Right ventricle myocardium inferior (tissue), 1 donor: ENCODE results near the gene KDM2A. TPM values are rescaled to one million over a fixed set of nuclear protein-coding genes. Genes with fewer than 3 reads are reported as not detected.
A peak's percentile ranks its signal among the peaks of the same experiment; 100 is the strongest.

ENCODE experiments used
- ATAC-seq: fragments of 200-7000 bp; cut with Tn5 transposase; one replicate; pipeline ENCODE4 v1.9.1; 2020; ENCODE audit warnings: mild to moderate bottlenecking, moderate library complexity
- DNase-seq: peaks from one replicate; pipeline ENCODE4 v3.0.0; 2021; ENCODE audit errors: missing footprints
- intact Hi-C: fragments of 100-400 bp; cut with DNase I; formaldehyde crosslinking; loops from one replicate; pipeline ENCODE4 v1.11.0; 2022
- total RNA-seq: library from RNA; stranded (reverse); fragmentation: NEBNext Ultra II Directional; extraction: Animal tissue kit (Norgen Biotek cat#: 25700); gene quantifications from one replicate; pipeline ENCODE4 v1.2.1, GENCODE V29; 2021
- donor health status: DM: no; HTN: yes; CAD: no; lungs with severe emphysema.

The KDM2A gene
- total RNA-seq, 1 donor from 2014 or later: 41.3 TPM

GRCh38 chr11:67275606-67276409 lies 156.7 kb downstream of the KDM2A start:
- intact Hi-C loops: no loop called here
- ATAC-seq: no peak
- no peak for DNase-seq

DNA sequence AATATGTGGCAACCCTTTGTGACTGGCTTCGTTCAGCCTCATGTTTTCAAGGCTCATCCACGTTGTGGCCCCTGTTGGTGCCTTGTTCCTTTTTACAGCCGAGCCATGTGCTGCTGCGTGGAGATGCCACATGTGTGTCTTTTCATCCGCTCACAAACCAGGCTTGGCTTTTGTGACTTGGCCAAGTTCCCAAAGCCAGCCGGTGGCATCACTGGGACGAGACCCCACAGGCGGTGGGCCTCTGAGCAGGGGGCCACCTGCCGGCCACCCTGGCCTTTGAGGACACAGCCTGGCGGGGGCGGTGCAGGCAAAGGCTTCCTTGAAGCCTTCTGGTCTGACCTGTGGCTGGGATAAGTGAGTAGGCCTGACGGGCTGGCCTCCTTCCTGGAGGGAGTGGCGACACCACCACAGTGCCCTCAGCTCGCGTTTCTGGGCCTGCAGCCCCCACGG lies 157.7 kb downstream of the KDM2A start:
- ATAC-seq (no peak), DNase-seq (no peak)
- intact Hi-C loops: no loop called here

DNA sequence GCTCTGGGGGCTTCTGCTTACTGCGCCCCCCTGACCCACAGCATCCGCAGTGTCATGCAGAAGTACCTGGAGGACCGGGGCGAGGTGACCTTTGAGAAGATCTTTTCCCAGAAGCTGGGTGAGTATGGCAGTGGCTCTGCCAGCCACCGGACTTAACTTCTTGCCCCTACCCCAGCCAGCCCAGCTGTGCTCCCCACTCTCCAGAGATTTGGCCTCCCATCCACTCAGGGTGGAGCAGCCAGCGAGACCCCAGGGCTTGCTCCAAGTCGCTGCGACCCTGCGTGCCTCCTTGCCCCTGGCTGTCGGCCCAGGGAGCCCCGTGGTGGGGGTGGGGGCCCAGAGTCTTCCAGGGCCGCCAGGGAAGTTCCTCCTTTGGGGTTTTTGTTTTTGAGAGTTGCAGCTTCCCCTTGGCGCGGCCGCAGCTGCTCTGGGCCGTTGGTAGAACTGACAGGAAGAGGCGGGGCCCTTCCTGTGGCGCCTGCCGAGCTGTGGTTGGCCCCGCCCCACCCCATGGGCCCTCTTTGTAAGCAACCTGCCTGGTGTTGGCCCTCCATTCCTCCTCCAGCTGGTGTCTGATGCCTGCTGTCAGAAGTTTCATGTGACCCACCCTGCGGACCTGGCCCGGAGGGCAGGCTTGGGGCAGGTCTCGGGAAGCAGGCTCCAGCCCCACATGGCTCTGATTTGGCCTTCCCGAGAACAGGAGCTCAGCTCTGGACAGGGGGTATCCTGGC lies 158.3 kb downstream of the KDM2A start:
- peak; percentile 99 for DNase-seq
- peak; percentile 86 for ATAC-seq
- intact Hi-C loops: no loop called here

DNA sequence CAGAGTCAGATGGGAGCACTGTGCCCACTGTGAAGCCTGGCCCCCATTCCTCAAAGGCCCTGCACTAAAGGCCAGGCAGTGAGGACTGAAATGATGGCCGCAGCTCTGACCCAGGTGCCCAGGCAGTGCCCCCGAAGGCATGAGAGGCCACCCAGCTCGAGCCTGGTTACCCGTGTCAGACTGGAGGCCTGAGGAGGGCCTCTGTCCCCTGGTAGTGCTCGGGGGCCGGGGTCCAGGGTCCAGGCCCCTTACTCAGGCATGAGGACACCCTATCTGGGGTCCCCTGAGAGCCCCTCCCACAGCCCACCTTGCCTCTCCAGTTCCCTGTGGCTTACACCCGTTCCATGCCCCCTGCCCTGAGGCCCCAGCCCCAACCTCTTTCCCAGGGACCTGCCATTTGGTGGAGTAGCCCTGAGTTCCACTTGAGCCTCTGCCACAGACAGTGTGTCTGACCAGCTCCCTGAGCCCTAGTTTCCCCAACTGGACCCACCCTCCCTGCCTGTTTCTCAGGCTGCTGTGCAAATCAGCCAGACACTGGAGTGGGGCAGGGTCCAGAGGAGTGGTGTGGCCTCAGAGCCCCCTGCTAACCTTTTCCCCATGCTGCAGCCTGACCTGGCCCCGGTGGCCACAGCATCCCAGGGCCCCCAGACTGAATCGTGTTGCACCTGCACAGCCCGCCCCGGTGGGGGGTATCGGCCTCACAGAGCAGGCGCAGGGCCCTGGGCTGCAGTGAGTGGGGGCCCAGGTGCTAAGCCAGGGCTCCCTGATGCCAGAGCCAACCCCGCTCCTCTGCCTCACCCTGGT lies 159.3 kb downstream of the KDM2A start:
- ATAC-seq: no peak
- peak; percentile 17 for DNase-seq
- intact Hi-C loops: no loop called here

GRCh38 chr11:67278939-67279588 lies 160.0 kb downstream of the KDM2A start:
- ATAC-seq: no peak
- peak; percentile 44 for DNase-seq
- intact Hi-C loops: no loop called here

DNA sequence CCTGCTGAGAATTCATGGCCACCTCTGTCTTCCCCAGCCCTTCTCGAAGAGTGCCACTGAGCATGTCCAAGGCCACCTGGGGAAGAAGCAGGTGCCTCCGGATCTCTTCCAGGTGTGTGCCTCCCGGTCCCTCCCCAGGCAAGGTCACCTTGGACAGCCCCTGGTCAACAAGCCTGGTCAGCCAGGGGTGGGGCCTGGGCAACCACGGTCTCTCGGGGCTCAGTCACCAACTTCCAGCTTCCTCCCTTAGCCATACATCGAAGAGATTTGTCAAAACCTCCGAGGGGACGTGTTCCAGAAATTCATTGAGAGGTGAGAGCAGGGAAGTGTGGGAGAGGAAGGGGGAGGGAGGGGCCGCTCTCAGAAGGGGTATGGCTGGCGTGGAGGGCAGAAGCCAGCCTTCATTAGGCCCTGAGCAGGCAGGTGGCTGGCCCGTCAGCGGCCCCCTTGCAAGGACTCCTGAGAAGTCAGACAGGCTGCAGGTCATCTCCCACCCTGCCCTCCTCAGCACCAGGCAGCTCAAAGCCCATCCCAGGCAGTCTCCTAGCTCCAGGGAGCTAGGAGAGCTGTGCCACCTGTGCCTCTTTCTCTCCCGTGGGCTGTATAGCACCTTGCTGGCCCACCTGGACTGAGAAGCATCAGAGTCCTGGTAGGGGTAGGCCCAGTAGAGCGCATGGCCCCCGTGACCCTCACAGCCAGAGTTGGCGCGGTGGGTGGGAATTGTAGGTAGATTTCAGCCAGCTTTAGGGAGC lies 160.7 kb downstream of the KDM2A start:
- peak; percentile 45 for DNase-seq
- ATAC-seq: no peak
- intact Hi-C loops: no loop called here

DNA sequence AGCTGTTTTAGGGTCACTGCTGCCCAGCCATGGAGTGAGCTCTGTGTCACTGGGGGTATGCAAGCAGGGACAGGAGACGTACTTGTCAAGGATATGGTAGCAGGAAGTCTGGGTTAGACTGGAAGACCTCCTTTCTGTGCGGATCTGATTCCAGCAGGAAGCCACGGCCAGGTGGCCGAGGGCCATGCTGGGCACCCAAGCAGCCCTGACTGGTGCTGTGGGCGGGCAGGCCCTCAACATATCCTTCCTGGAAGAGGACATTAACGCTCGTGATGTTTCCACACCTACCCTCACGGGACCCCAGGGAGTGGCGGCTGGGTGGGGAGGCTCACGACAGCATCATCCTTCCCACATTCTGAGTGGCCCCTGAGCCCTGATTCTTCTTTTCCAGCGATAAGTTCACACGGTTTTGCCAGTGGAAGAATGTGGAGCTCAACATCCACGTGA lies 161.3 kb downstream of the KDM2A start:
- DNase-seq: peak; percentile 27
- ATAC-seq: no peak
- intact Hi-C loops: no loop called here

GRCh38 chr11:67280788-67281551 lies 161.9 kb downstream of the KDM2A start:
- DNase-seq (peak; percentile 64), ATAC-seq (no peak)
- intact Hi-C loops: no loop called here

DNA sequence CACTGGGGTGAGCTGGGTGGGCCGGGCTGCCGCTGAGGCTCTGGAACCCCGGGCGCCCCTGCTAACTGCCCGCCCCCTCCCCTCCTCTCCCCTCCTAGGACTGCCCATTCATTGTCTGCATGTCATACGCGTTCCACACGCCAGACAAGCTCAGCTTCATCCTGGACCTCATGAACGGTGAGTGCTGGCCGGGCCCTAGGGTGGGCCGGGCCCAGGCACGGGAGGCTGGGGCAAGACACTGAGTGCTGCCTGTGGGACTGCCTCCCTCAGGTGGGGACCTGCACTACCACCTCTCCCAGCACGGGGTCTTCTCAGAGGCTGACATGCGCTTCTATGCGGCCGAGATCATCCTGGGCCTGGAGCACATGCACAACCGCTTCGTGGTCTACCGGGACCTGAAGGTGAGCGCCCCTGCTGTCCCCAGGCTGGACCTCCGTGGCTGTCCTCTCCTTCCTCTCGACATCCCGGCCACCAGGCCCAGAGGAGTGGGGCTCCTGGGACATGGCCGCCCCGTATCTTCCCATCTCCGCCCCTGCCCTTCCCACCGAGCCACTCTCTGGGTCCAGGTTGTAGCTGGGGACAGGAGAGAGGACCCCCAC lies 162.6 kb downstream of the KDM2A start:
- intact Hi-C loops: no loop called here
- ATAC-seq: no peak
- DNase-seq: peak; percentile 13

DNA sequence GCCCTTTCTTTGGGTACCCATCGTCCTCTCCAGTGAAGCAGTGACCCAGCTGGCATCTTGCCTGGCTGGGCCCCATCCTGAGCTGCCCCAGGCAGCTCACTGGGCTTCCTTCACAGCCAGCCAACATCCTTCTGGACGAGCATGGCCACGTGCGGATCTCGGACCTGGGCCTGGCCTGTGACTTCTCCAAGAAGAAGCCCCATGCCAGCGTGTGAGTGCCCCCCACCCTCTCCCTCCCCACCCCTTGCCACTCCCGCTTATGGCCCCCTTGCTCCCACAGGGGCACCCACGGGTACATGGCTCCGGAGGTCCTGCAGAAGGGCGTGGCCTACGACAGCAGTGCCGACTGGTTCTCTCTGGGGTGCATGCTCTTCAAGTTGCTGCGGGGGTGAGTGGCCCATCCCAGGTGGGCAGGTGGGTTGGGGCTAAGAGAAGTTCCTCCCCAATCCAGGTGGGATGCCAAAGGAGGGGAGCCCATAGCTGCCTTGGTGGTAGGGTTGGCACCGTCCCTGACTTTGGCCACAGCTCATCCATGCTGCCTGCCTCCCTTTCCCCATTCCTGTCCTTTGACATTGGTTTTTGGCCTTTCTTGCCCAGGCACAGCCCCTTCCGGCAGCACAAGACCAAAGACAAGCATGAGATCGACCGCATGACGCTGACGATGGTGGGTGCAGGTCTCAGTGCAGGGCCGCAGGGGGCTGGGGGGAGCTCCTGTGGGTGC lies 163.3 kb downstream of the KDM2A start:
- DNase-seq (no peak), ATAC-seq (no peak)
- intact Hi-C loops: no loop called here

DNA sequence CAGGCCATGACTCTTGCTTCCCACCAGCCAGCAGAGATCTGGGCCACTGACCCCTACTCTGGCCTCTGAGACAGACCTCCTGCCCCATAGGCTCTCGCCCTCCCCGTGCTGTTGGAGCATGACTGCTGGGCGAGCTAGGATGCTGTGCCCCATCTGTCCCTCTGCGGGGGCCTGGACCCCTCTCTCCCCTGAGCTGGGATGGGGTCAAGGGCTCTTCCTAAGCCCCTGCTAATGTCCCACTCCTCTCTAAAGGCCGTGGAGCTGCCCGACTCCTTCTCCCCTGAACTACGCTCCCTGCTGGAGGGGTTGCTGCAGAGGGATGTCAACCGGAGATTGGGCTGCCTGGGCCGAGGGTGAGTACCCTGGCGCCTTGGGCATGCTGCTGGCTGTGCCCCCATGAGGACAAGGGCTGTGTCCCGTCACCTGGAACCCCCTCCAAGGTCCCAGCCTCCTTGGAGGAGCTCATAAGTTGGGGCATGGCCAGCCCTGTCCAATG lies 163.9 kb downstream of the KDM2A start:
- DNase-seq: no peak
- no peak for ATAC-seq
- intact Hi-C loops: no loop called here

DNA sequence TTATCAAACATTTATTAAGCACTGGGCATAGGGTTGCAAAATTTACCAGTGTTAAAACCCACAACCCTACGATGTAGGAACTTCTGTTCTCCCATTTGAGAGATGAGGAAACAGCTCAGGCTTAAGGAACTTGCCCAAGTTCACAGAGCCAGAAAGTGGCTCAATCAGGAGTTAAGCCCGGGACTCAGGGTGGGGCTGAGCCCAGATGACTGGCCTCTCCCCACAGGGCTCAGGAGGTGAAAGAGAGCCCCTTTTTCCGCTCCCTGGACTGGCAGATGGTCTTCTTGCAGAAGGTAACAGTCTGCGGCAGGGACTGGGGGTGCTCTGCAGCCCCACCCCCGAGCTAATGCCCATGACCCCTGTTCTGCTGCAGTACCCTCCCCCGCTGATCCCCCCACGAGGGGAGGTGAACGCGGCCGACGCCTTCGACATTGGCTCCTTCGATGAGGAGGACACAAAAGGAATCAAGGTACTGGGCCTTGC lies 164.5 kb downstream of the KDM2A start:
- no peak for DNase-seq
- peak; percentile 9 for ATAC-seq
- intact Hi-C loops: no loop called here

GRCh38 chr11:67284811-67285540 lies 165.9 kb downstream of the KDM2A start:
- DNase-seq: peak; percentile 79
- ATAC-seq: no peak
- intact Hi-C loops: no loop called here

- peak; percentile 63 for DNase-seq
- ATAC-seq: no peak
- intact Hi-C loops: no loop called here
Observed at GRCh38 chr11:67285541-67286498, 166.8 kb downstream of the KDM2A start.
